Endothelial cell (in vitro differentiated cells): Measurements from ENCODE around the gene TMEM154. TPM values are rescaled to one million over a fixed set of nuclear protein-coding genes. Genes with fewer than 3 reads are reported as not detected.

Experiments
- DNase-seq: peaks from one replicate; pipeline ENCODE4 v3.0.0; 2021; ENCODE audit warnings: low spot score
- H3K27ac Mint-ChIP-seq: one replicate; pipeline ENCODE4 v1.8.0; 2021; ENCODE audit warnings: mixed read lengths, inconsistent platforms; ENCODE audit not compliant: unreplicated experiment
- H3K27me3 Mint-ChIP-seq: one replicate; pipeline ENCODE4 v1.8.0; 2021; ENCODE audit warnings: mild to moderate bottlenecking, moderate library complexity, mixed read lengths, inconsistent platforms; ENCODE audit not compliant: unreplicated experiment
- H3K36me3 Mint-ChIP-seq: one replicate; pipeline ENCODE4 v1.8.0; 2021; ENCODE audit warnings: mild to moderate bottlenecking, low read depth, mixed read lengths, inconsistent platforms; ENCODE audit not compliant: unreplicated experiment
- H3K4me1 Mint-ChIP-seq: one replicate; pipeline ENCODE4 v1.8.0; 2021; ENCODE audit warnings: mild to moderate bottlenecking, mixed read lengths, inconsistent platforms; ENCODE audit not compliant: unreplicated experiment
- H3K4me3 Mint-ChIP-seq: one replicate; pipeline ENCODE4 v1.8.0; 2021; ENCODE audit warnings: mild to moderate bottlenecking, mixed read lengths, inconsistent platforms; ENCODE audit not compliant: unreplicated experiment
- H3K9me3 Mint-ChIP-seq: one replicate; pipeline ENCODE4 v1.8.0; 2021; ENCODE audit warnings: mixed read lengths, inconsistent platforms; ENCODE audit not compliant: unreplicated experiment
- CTCF ChIP-seq: fragments of 200-600 bp; sonication (generic); IDR thresholded peaks from one replicate; pipeline ENCODE4 v1.5.0; 2021; ENCODE audit warnings: antibody characterized with exemption; ENCODE audit not compliant: unreplicated experiment
- total RNA-seq: library from RNA; stranded (reverse); fragmentation: NEBNext Ultra II Directional; extraction: Animal tissue kit (Norgen Biotek cat#: 25700); gene quantifications from one replicate; pipeline ENCODE4 v1.2.1, GENCODE V29; 2021; ENCODE audit not compliant: unreplicated experiment

Gene TMEM154
- total RNA-seq, 1 donor from 2014 or later: 6.7 TPM

GRCh38 chr4:152572417-152573086 lies 107.2 kb downstream of the TMEM154 start:
- Mint-ChIP-seq H3K27ac (no peak overlapping the region), H3K36me3 (no peaks in the 10 kb centered on the region), H3K9me3 (no peaks in the 10 kb centered on the region), H3K27me3 (no peaks in the 10 kb centered on the region), H3K4me1 (peaks cover 9% of the 10 kb centered on the region), H3K4me3 (no peak overlapping the region)
- no peak for TF ChIP-seq CTCF
- no peak for DNase-seq

GRCh38 chr4:152571770-152572169 lies 108.0 kb downstream of the TMEM154 start:
- Mint-ChIP-seq H3K27ac (no peak overlapping the region), H3K36me3 (no peaks in the 10 kb centered on the region), H3K9me3 (no peaks in the 10 kb centered on the region), H3K4me1 (peaks cover 9% of the 10 kb centered on the region), H3K4me3 (no peak overlapping the region), H3K27me3 (no peaks in the 10 kb centered on the region)
- no peak for TF ChIP-seq CTCF
- no peak for DNase-seq

GRCh38 chr4:152571296-152571695 lies 108.5 kb downstream of the TMEM154 start:
- Mint-ChIP-seq H3K27me3 (no peaks in the 10 kb centered on the region), H3K27ac (no peak overlapping the region), H3K4me1 (peaks cover 9% of the 10 kb centered on the region), H3K9me3 (no peaks in the 10 kb centered on the region), H3K4me3 (no peak overlapping the region), H3K36me3 (no peaks in the 10 kb centered on the region)
- no peak for DNase-seq
- TF ChIP-seq CTCF: no peak

Other genes with a start within 250 kb of the TMEM154 start
- gene FBXW7, start 143.9 kb downstream of the TMEM154 start, total RNA-seq: 44.7 TPM
- 1.3 TPM for gene TIGD4, start 99.7 kb upstream of the TMEM154 start, total RNA-seq
- 41.6 TPM for gene ARFIP1, start 100.0 kb upstream of the TMEM154 start, total RNA-seq